Measurements from ENCODE around the gene TTI1.

- TF ChIP-seq CTCF (IDR thresholded peaks at IDR 0.05): no peak
- TF ChIP-seq ZFX (IDR thresholded peaks at IDR 0.05; ENCODE audit: borderline replicate concordance): no peak
These were observed 96.8 kb downstream of the TTI1 start for GRCh38 chr20:37936451-37936850.

Data from 22Rv1 (cell line).